ENCODE data around the gene CFHR4.
"Not testable (repeated sequence)": the region's sequence is repeated elsewhere in the genome, so short reads cannot be mapped to it uniquely, and the experiment has no call there.

Gene CFHR4

GRCh38 chr1:196941474-196941873 is 53.6 kb downstream of the CFHR4 start:
- not testable (repeated sequence) for DNase-seq (ENCODE audit: low spot score)

- not testable (repeated sequence) for DNase-seq (ENCODE audit: low spot score)
These were observed 55.7 kb downstream of the CFHR4 start, which contains the start of gene CFHR2 for GRCh38 chr1:196943568-196943967. TSS of gene CFHR2 (plus strand) at chr1:196943738. CDS start at chr1:196943881, 143 bp downstream.

GRCh38 chr1:196951711-196952394 is 64.0 kb downstream of the CFHR4 start:
- no peak for DNase-seq (ENCODE audit: low spot score)

- DNase-seq (ENCODE audit: low spot score): no peak
These were observed 66.9 kb downstream of the CFHR4 start for GRCh38 chr1:196954778-196955177.

- DNase-seq (ENCODE audit: low spot score): no peak
These were observed 68.1 kb downstream of the CFHR4 start for GRCh38 chr1:196955926-196956325.

- DNase-seq (ENCODE audit: low spot score): no peak
These were observed 73.0 kb downstream of the CFHR4 start for GRCh38 chr1:196960854-196961253.

All from Ammon's horn (tissue), 1 donor.